ENCODE measurements around the gene CSHL1. TPM values are rescaled to one million over a fixed set of nuclear protein-coding genes. Genes with fewer than 3 reads are reported as not detected.

Gene CSHL1
- total RNA-seq = not detected in 2 replicates
- not detected for total RNA-seq (2013)
- not detected in 2 replicates for polyA plus RNA-seq
- polyA minus RNA-seq = not detected in 2 replicates

- Mint-ChIP-seq H3K27ac (peak within 1 kb of the TSS; percentile 20), H3K4me3 (no peak within 1 kb of the TSS)
- CTCF ChIA-PET = interaction anchor here (0.6 to 26.0 kb wide), 23 partner anchors 8 to 507 kb away, joined by 3 to 834 read pairs (median 8); partner anchors contain the start of genes CD79B, ERN1, GH1 and ICAM2
Measured at GRCh38 chr17:63911041-63911635, at the start of gene CSHL1. Gene CSHL1, minus strand, starts transcription at chr17:63911258. Its CDS starts 62 bp downstream, at chr17:63911196.

More at GRCh38 chr17:63911041-63911635, at the start of gene CSHL1:
- H3K79me2 ChIP-seq (ENCODE audit: control insufficient read depth, insufficient read depth, low read length) = no peaks in the 10 kb centered on the region
- H3K4me3 ChIP-seq (ENCODE audit: control extremely low read depth in 1 of 5, extremely low read depth in 1 of 5, insufficient read depth in 1 of 5, low read depth in 2 of 5, low read length in 4 of 5) = no peak within 1 kb of the TSS
- POLR2A ChIA-PET = interaction anchor here (0.6 to 2.9 kb wide), 5 partner anchors 12 to 116 kb away, joined by 3 to 12 read pairs (median 6); partner anchors contain the start of gene ICAM2
- TF ChIP-seq CTCF (IDR thresholded peaks at IDR 0.05) = no peak
- no peak for TF ChIP-seq EZH2 (IDR thresholded peaks at IDR 0.05; ENCODE audit: borderline replicate concordance, insufficient read depth, low read depth, low read length, poor library complexity, severe bottlenecking)
- no peaks in the 10 kb centered on the region for H3K9me3 ChIP-seq (ENCODE audit: control extremely low read depth in 1 of 3, control insufficient read depth in 2 of 3, insufficient read depth in 1 of 3, low read length in 2 of 3)
- H3K4me1 Mint-ChIP-seq = peaks cover 36% of the 10 kb centered on the region
- H3K9me3 Mint-ChIP-seq (ENCODE audit: insufficient read depth) = no peaks in the 10 kb centered on the region
- H3K27me3 ChIP-seq (replicated peaks in 1 of 4; ENCODE audit: control extremely low read depth in 1 of 4, control insufficient read depth in 3 of 4, insufficient read depth in 4 of 4, low read length in 3 of 4) = peaks cover 0 to 5% (median 0%) of the 10 kb centered on the region in 4 experiments
- H3K27ac ChIP-seq (ENCODE audit: low read length in 2 of 2) = no peak within 1 kb of the TSS
- no peak within 1 kb of the TSS for H3K4me2 ChIP-seq (replicated peaks; ENCODE audit: low read depth, low read length, poor library complexity, severe bottlenecking)
- H3K4me1 ChIP-seq (ENCODE audit: control insufficient read depth in 2 of 2, insufficient read depth in 2 of 2, low read length in 2 of 2) = peaks cover 21 to 34% of the 10 kb centered on the region in 2 donors
- no peak for DNase-seq
- no peaks in the 10 kb centered on the region for H4K20me1 ChIP-seq (ENCODE audit: control insufficient read depth, insufficient read depth, low read length, poor library complexity, severe bottlenecking)
- H2AFZ ChIP-seq (ENCODE audit: insufficient read depth, low read depth, low read length, poor library complexity, severe bottlenecking) = no peak within 1 kb of the TSS
- H3K27me3 Mint-ChIP-seq = peaks cover 8% of the 10 kb centered on the region
- WGBS (ENCODE audit: insufficient coverage) = 81% methylated on average over 13 of the region's 15 CpGs
- H3K36me3 ChIP-seq (replicated peaks in 1 of 2; ENCODE audit: control extremely low read depth in 1 of 2, control insufficient read depth in 1 of 2, extremely low read depth in 1 of 2, insufficient read depth in 2 of 2, low read length in 1 of 2) = no peaks in the 10 kb centered on the region
- no peak within 1 kb of the TSS for H3K9ac ChIP-seq (ENCODE audit: low read length)
- intact Hi-C loops (cut with micrococcal nuclease) = loop anchor here (1.0 kb wide), 2 partner anchors 79 to 222 kb away; no protein-coding TSS in a partner anchor
- no peak for ATAC-seq (ENCODE audit: low read depth)
